Mucosa of descending colon (tissue), 3 donors: Measurements from ENCODE around the gene EID2B. TPM values are rescaled to one million over a fixed set of nuclear protein-coding genes. Genes with fewer than 3 reads are reported as not detected.

Experiments
- ATAC-seq: fragments of 200-7000 bp; cut with Tn5 transposase; one replicate; pipeline ENCODE4 v1.9.1; 2020; ENCODE audit warnings: mild to moderate bottlenecking, moderate library complexity
- DNase-seq, 3 donors: peaks; one replicate each; pipeline ENCODE4 v3.0.0-alpha.2; 2020
- H3K36me3 ChIP-seq: fragments of 200-600 bp; one replicate; pipeline ENCODE4 v1.8.0; 2021; ENCODE audit warnings: low read depth, mild to moderate bottlenecking
- H3K4me1 ChIP-seq: fragments of 200-600 bp; one replicate; pipeline ENCODE4 v1.8.0; 2021; ENCODE audit warnings: low read depth, mild to moderate bottlenecking
- H3K4me3 ChIP-seq: fragments of 200-600 bp; one replicate; pipeline ENCODE4 v1.8.0; 2021; ENCODE audit warnings: mild to moderate bottlenecking
- H3K9me3 ChIP-seq: fragments of 200-600 bp; one replicate; pipeline ENCODE4 v1.8.0; 2021; ENCODE audit warnings: mild to moderate bottlenecking
- CTCF ChIP-seq: fragments of 200-600 bp; IDR thresholded peaks from one replicate; pipeline ENCODE4 v1.8.0; 2022; ENCODE audit warnings: antibody characterized with exemption, mild to moderate bottlenecking
- intact Hi-C, 2 donors: fragments of 100-400 bp; cut with DNase I in 1 of 2; cut with micrococcal nuclease in 1 of 2; formaldehyde crosslinking; loops; one replicate each; pipeline versions ENCODE4 v1.11.0 to v1.11.1; 2022; cut with DNase I, micrococcal nuclease
- total RNA-seq, 3 donors: library from RNA; stranded (reverse); fragmentation: NEBNext Ultra II Directional in 2 of 3; extraction: Animal tissue kit (Norgen Biotek cat#: 25700) in 2 of 3; gene quantifications; one replicate each; pipeline versions ENCODE4 v1.2.1 to v1.2.4, GENCODE V29; 2021 to 2023
- donor health status: DM: no; HTN: no; CAD: no; lungs with moderate emphysema.
- donor health status: DM: no; HTN: no; CAD: no.
- donor health status: DM: no; HTN: yes; CAD: no.

Gene EID2B
- total RNA-seq, 3 donors from 2014 or later, result 0.20 to 4.2 (median 0.72) TPM

DNA sequence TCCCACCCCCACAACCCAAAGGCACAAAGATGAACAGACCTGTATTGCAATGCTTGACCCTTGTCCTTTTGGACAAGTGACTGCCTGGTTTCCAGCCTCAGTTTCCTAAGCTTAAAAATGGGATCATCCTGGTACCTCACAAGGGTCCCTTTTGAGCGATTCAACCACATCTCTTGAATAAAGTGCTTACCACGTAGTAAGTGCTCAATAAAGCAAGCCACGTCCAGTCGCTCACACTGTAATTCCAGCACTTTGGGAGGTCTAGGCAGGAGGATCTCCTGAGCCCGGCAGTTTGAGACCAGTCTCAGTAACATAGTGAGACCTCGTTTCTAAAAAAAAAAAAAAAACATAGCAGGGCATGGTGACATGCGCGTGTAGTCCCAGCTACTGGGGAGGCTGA, 32.7 kb downstream of the EID2B start:
- DNase-seq, result no peak
- ATAC-seq, result no peak
- no peak for TF ChIP-seq CTCF
- Histone ChIP-seq H3K36me3 (no peaks in the 10 kb centered on the region), H3K9me3 (no peaks in the 10 kb centered on the region), H3K4me1 (peaks cover 17% of the 10 kb centered on the region), H3K4me3 (no peak overlapping the region)
- intact Hi-C loops, result no loop called here

DNA sequence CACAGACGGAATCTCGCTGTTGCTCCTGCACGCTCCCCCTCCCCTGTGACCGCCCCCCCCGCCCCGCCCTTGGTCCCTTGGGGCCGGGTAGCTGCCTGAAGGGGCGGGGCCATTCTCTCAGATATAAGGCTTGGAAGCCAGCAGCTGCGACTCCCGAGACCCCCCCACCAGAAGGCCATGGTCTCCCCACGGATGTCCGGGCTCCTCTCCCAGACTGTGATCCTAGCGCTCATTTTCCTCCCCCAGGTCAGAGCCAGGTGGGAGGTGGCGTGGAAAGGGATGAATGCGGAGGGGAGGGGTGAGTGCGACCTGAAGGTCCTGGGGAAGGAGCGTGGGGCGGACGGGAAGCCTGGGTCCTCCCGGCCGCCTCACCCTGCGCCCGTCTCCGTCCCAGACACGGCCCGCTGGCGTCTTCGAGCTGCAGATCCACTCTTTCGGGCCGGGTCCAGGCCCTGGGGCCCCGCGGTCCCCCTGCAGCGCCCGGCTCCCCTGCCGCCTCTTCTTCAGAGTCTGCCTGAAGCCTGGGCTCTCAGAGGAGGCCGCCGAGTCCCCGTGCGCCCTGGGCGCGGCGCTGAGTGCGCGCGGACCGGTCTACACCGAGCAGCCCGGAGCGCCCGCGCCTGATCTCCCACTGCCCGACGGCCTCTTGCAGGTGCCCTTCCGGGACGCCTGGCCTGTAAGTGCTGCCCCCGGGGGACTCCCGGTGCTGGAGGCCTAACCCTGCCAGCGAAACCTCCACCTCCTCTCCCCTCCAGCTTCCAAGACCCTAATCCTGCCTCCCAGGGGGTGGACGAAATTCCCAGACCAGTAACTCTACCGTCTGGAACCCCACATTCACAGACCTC, 33.6 kb downstream of the EID2B start, which contains the start of gene DLL3:
TSS of gene DLL3 (plus strand) at position 150 of the 845 bp plus-strand sequence. CDS start at position 178, 28 bp downstream.
- ATAC-seq, result peak; percentile 31
- no peak for TF ChIP-seq CTCF
- Histone ChIP-seq H3K36me3 (no peaks in the 10 kb centered on the region), H3K4me1 (peaks cover 17% of the 10 kb centered on the region), H3K4me3 (no peak within 1 kb of the TSS), H3K9me3 (no peaks in the 10 kb centered on the region)
- DNase-seq, result no peak
- intact Hi-C loops, result no loop called here

DNA sequence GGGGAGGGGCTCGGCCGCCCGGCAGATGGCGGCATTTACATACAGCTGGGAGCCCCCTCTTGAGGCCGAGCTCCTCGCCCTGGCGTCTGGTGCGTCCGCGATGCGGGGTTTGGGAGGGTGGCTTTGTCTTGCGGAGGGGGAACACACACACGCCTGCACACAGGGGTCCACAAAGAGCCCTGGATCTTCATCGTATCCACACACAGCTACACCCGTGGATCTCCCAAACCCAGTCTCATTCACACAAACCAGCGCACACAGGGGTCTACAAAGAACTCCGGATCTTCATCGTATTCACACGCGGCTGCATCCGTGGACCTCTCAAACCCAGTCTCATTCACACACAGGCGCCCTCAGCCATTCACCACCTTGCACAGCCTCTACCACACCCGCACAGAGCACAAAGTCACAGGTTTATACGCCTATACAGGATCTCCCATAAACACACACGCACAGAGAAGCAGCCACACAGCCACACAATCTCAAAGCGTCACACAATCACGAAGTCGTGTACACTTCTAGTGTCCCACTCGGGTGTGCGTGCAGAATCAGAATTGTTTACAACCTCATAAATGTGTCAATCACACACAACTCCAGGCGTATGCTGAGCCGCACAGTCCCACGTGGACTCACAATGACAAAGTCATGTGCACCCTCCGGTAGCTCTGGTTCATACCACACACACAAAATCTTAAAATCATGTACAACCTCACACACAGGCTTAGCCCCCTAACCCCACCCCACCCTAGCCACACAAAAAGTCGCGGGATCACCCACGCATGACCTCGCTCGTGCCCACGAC, 34.5 kb downstream of the EID2B start:
- ATAC-seq, result peak; percentile 59
- Histone ChIP-seq H3K4me1 (peaks cover 17% of the 10 kb centered on the region), H3K9me3 (no peaks in the 10 kb centered on the region), H3K4me3 (no peak overlapping the region), H3K36me3 (no peaks in the 10 kb centered on the region)
- peak; percentile 35 to 66 (median 59) for DNase-seq
- intact Hi-C loops, result no loop called here
- TF ChIP-seq CTCF, result no peak

DNA sequence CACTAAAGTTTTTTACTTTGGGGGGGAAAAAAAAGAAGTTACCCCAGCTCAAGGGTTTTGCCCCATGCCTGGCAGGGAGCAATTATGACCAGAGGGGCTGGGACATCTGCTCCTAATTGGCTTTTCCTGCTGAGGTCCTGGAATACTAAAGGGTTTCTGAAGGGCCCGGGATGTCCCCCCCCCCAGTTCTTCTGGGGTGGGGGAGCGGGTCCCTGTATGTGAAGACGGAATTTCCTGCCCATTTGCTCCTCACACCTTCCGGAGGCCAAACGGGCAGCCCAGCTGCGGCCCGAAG, 35.0 kb downstream of the EID2B start:
- Histone ChIP-seq H3K36me3 (no peaks in the 10 kb centered on the region), H3K9me3 (no peaks in the 10 kb centered on the region), H3K4me3 (no peak overlapping the region), H3K4me1 (peaks cover 17% of the 10 kb centered on the region)
- TF ChIP-seq CTCF, result no peak
- DNase-seq, result no peak
- no peak for ATAC-seq
- intact Hi-C loops, result no loop called here

GRCh38 chr19:39496063-39496462, 36.6 kb downstream of the EID2B start:
- H3K9me3 ChIP-seq, result no peaks in the 10 kb centered on the region

More at GRCh38 chr19:39496063-39496462, 36.6 kb downstream of the EID2B start:
- no peak for DNase-seq
- ATAC-seq, result no peak
- TF ChIP-seq CTCF, result no peak
- Histone ChIP-seq H3K36me3 (no peaks in the 10 kb centered on the region), H3K4me1 (peaks cover 17% of the 10 kb centered on the region), H3K4me3 (no peak overlapping the region)
- intact Hi-C loops, result no loop called here
